Measurements from ENCODE around the gene CKS2.
"Not testable (repeated sequence)": the region's sequence is repeated elsewhere in the genome, so short reads cannot be mapped to it uniquely, and the experiment has no call there.

DNA sequence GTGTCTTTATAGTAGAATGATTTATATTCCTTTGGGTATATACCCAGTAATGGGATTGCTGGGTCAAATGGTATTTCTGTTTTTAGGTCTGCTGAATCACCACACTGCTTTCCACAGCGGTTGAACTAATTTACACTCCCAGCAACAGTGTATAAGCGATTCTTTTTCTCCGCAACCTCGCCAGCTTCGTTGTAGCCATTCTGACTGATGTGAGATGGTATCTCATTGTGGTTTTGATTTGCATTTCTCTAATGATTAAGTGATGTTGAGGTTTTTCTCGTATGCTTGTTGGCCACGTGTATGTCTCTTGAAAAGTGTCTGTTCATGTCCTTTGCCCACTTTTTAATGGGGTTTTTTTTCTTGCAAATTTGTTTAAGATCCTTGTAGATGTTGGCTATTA, 32.8 kb downstream of the CKS2 start:
- TF ChIP-seq, protein P1, sequence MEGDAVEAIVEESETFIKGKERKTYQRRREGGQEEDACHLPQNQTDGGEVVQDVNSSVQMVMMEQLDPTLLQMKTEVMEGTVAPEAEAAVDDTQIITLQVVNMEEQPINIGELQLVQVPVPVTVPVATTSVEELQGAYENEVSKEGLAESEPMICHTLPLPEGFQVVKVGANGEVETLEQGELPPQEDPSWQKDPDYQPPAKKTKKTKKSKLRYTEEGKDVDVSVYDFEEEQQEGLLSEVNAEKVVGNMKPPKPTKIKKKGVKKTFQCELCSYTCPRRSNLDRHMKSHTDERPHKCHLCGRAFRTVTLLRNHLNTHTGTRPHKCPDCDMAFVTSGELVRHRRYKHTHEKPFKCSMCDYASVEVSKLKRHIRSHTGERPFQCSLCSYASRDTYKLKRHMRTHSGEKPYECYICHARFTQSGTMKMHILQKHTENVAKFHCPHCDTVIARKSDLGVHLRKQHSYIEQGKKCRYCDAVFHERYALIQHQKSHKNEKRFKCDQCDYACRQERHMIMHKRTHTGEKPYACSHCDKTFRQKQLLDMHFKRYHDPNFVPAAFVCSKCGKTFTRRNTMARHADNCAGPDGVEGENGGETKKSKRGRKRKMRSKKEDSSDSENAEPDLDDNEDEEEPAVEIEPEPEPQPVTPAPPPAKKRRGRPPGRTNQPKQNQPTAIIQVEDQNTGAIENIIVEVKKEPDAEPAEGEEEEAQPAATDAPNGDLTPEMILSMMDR (IDR thresholded peaks at IDR 0.05 in 4 of 5, conservative IDR thresholded peaks at IDR 0.05 in 1 of 5), result not testable (repeated sequence)
- not testable (repeated sequence) for TF ChIP-seq POLR2A (IDR thresholded peaks at IDR 0.05)
